Measurements from ENCODE around the gene ZNF226. TPM values are rescaled to one million over a fixed set of nuclear protein-coding genes. Genes with fewer than 3 reads are reported as not detected.
A peak's percentile ranks its signal among the peaks of the same experiment; 100 is the strongest.
"Not testable (repeated sequence)": the region's sequence is repeated elsewhere in the genome, so short reads cannot be mapped to it uniquely, and the experiment has no call there.

ZNF226 gene
- total RNA-seq, 1 donor from 2014 or later, result 25.6 TPM

DNA sequence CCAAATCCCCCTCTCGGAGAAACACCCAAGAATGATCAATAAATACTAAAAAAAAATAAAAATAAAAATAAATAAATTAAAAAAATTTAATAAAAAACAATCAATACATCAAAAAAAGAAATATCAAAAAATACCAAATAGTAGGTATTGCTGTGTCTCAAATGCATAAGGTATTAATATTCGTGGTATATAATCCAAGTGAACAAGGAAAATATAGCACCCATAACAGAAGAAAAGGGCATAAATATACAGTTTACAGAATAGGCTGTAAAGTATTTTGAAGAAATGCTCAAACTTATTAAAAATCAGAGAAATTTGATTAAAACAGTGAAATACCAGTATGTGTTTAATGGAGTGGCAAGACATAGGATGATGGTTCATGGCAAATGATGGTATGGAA lies 39.9 kb downstream of the ZNF226 start:
- DNase-seq (ENCODE audit: low spot score), result no peak
- intact Hi-C loops (cut with DNase I), result loop anchor here (5.0 to 10.0 kb wide), 3 partner anchors 112 to 200 kb away; partner anchors contain the start of genes ZNF224, ZNF230 and ZNF285

DNA sequence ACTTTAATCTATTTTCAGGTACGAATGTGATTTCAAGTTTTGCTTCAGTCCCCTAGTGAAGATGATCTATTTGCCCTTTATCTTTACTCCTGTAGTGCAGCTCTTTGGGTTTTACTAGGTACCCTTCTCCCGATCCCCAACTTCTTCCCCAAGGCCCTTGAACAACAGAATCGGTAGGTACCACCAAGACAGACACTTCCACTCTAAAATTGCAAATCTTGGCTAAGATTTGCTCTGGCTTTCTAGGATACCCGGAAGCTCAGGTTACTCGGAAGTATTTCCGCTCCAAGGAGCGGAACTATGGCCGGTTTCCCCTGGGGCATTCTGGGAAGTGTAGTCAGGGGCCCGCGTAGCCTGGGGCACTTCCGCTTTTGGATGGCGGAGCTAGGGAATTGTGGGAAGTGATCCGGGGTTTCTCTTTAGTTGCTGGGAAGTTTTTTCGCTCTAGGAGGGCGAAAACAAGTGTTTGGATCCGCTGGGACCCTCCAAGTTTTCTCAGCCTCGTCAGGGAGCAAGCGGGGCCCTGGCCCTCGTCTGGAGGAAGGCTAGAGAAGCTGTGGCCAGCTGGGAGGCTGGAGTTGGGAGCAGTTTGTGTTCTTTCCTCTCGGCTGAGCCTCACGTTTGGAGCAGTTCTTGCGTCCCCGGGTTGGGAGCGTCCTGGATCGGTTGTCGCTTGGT lies 42.4 kb downstream of the ZNF226 start:
- intact Hi-C loops (cut with DNase I), result loop anchor here (1.0 to 10.0 kb wide), 6 partner anchors 42 to 202 kb away; partner anchors contain the start of genes ZNF112, ZNF224, ZNF226 and ZNF230
- DNase-seq (ENCODE audit: low spot score), result peak; percentile 94

DNA sequence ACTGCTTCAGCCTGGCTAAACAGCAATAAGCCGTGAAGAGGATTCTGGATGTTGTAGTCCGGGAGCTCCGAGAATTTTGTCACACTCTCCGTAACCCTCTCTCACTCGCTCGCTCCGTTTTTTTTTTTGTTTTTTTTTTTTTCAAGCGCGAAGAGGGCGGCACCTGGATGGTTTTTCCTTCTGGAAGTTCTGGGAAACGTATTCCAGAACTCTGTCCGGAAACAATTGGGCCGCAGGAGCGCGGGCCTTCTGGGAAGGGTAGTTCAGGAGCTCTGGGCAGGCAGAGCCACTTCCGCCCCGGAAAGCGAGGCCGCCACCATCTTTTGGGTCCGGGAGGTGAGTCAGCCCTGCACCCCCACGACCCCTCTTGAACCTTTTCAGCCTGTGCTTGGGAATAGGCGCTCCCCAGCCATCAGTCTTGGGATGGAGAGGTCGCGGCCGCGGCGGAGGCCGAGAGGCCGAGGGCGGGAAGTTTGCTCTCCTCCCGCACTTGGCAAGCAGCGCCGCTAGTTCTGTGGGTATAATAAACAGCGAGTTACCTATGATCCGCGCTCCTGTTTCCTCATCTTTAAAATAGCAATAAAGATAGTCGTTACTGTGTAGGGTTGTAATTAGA lies 47.5 kb downstream of the ZNF226 start, which contains the start of gene ZNF227:
ZNF227 (plus strand) TSS at position 283 of the 616 bp plus-strand sequence. CDS start 5,261 bp downstream, outside the sequence.
- DNase-seq (ENCODE audit: low spot score), result peak; percentile 95
- intact Hi-C loops (cut with DNase I), result loop anchor here (1.0 to 5.0 kb wide), 2 partner anchors 71 to 100 kb away; partner anchors contain the start of genes ZNF225 and ZNF234

DNA sequence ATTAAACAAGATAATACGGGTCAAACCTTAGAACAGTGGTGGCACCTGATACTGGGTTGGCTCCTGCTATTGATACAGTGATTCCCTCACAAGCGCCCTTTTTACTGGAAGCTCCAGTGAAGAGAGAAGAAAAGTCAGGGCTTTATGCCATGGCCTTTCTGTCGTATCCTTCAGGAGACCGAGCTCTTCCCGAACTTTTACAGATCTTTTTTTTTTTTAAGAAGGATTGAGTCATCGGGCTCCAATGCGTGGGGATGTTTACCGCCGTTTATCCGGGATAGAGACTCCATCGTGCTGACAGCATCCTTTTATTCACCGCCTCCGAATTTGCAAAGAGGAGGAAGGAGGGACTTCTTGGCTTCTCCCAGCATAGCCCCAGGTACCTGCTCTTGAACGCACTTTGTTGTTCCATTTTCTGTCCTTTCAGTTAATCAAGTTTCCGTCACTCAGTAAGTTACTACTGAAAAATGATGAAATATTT lies 48.0 kb downstream of the ZNF226 start:
- DNase-seq (ENCODE audit: low spot score), result no peak

DNA sequence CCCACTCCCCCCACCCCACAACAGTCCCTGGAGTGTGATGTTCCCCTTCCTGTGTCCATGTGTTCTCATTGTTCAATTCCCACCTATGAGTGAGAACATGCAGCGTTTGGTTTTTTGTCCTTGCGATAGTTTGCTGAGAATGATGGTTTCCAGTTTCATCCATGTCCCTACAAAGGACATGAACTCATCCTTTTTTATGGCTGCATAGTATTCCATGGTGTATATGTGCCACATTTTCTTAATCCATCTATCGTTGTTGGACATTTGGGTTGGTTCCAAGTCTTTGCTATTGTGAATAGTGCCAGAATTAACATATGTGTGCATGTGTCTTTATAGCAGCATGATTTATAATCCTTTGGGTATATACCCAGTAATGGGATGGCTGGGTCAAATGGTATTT lies 55.0 kb downstream of the ZNF226 start:
- intact Hi-C loops (cut with DNase I); DNase-seq (ENCODE audit: low spot score): not testable (repeated sequence)

More for the DNA sequence above, 48.0 kb downstream of the ZNF226 start:
- intact Hi-C loops (cut with DNase I), result loop anchor here (1.0 to 5.0 kb wide), 2 partner anchors 72 to 101 kb away; partner anchors contain the start of genes ZNF225 and ZNF234

DNA sequence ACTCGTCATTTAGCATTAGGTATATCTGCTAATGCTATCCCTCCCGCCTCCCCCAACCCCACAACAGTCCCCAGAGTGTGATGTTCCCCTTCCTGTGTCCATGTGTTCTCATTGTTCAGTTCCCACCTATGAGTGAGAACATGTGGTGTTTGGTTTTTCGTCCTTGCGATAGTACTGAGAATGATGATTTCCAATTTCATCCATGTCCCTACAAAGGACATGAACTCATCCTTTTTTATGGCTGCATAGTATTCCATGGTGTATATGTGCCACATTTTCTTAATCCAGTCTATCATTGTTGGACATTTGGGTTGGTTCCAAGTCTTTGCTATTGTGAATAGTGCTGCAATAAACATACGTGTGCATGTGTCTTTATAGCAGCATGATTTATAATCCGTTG lies 55.9 kb downstream of the ZNF226 start:
- intact Hi-C loops (cut with DNase I), result not testable (repeated sequence)

DNA sequence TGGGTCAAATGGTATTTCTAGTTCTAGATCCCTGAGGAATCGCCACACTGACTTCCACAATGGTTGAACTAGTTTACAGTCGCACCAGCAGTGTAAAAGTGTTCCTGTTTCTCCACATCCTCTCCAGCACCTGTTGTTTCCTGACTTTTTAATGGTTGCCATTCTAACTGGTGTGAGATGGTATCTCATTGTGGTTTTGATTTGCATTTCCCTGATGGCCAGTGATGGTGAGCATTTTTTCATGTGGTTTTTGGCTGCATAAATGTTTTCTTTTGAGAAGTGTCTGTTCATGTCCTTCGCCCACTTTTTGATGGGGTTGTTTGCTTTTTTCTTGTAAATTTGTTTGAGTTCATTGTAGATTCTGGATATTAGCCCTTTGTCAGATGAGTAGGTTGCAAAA lies 56.4 kb downstream of the ZNF226 start:
- DNase-seq (ENCODE audit: low spot score); intact Hi-C loops (cut with DNase I): not testable (repeated sequence)

More for the DNA sequence above, 55.9 kb downstream of the ZNF226 start:
- DNase-seq (ENCODE audit: low spot score), result not testable (repeated sequence)

Other genes starting within 250 kb of the ZNF226 start
- 7.0 TPM for gene ZNF45, start 229.8 kb upstream of the ZNF226 start, total RNA-seq
- gene ZNF221, start 213.9 kb upstream of the ZNF226 start, total RNA-seq, result 4.7 TPM
- gene ZNF155, start 180.9 kb upstream of the ZNF226 start, total RNA-seq, result 6.4 TPM
- gene ZNF230, start 162.1 kb upstream of the ZNF226 start, total RNA-seq, result 2.3 TPM
- 3.6 TPM for gene ZNF222, start 139.7 kb upstream of the ZNF226 start, total RNA-seq
- gene ZNF223, start 113.1 kb upstream of the ZNF226 start, total RNA-seq, result 2.2 TPM
- gene ZNF284, start 92.9 kb upstream of the ZNF226 start, total RNA-seq, result 1.4 TPM
- gene ZNF224, start 70.7 kb upstream of the ZNF226 start, total RNA-seq, result 12.9 TPM
- 3.3 TPM for gene ZNF225, start 51.7 kb upstream of the ZNF226 start, total RNA-seq
- gene ZNF234, start 23.5 kb upstream of the ZNF226 start, total RNA-seq, result 9.6 TPM
- gene ZNF227, start 47.4 kb downstream of the ZNF226 start, total RNA-seq, result 15.4 TPM
- 5.0 TPM for gene ZNF233, start 94.8 kb downstream of the ZNF226 start, total RNA-seq
- gene ZNF235, start 139.9 kb downstream of the ZNF226 start, total RNA-seq, result 5.2 TPM
- 3.8 TPM for gene ZNF112, start 191.6 kb downstream of the ZNF226 start, total RNA-seq
- gene ZNF285, start 236.5 kb downstream of the ZNF226 start, total RNA-seq, result 3.0 TPM